ENCODE measurements around the gene MAPK13.

Gene MAPK13

GRCh38 chr6:36142971-36143838 is 12.9 kb downstream of the MAPK13 start:
- no peaks in the 10 kb centered on the region for H3K4me1 ChIP-seq (ENCODE audit: low read depth, poor library complexity, severe bottlenecking)

GRCh38 chr6:36145495-36145894 is 15.2 kb downstream of the MAPK13 start:
- TF ChIP-seq CTCF (conservative IDR thresholded peaks at IDR 0.05; ENCODE audit: low read depth, low read length): no peak
- H3K79me2 ChIP-seq (ENCODE audit: insufficient read depth, low read depth): no peaks in the 10 kb centered on the region
- H4K20me1 ChIP-seq (ENCODE audit: insufficient read depth): no peaks in the 10 kb centered on the region
- H2AFZ ChIP-seq (ENCODE audit: low read depth): no peak overlapping the region
- H3K9ac ChIP-seq: no peak overlapping the region
- H3K4me2 ChIP-seq: no peak overlapping the region
- no peaks in the 10 kb centered on the region for H3K27me3 ChIP-seq (ENCODE audit: insufficient read depth, low read depth)
- H3K36me3 ChIP-seq (ENCODE audit: insufficient read depth): no peaks in the 10 kb centered on the region
- no peak overlapping the region for H3K27ac ChIP-seq
- no peaks in the 10 kb centered on the region for H3K4me1 ChIP-seq (ENCODE audit: low read depth, poor library complexity, severe bottlenecking)
- H3K4me3 ChIP-seq (IDR thresholded peaks at IDR 0.05; ENCODE audit: insufficient read depth, low read depth, low read length): no peak overlapping the region

More at GRCh38 chr6:36142971-36143838, 12.9 kb downstream of the MAPK13 start:
- H3K36me3 ChIP-seq (ENCODE audit: insufficient read depth): no peaks in the 10 kb centered on the region
- H3K4me2 ChIP-seq: no peak overlapping the region
- no peaks in the 10 kb centered on the region for H3K79me2 ChIP-seq (ENCODE audit: insufficient read depth, low read depth)
- H2AFZ ChIP-seq (ENCODE audit: low read depth): no peak overlapping the region
- H3K27ac ChIP-seq: no peak overlapping the region
- no peaks in the 10 kb centered on the region for H4K20me1 ChIP-seq (ENCODE audit: insufficient read depth)
- no peaks in the 10 kb centered on the region for H3K27me3 ChIP-seq (ENCODE audit: insufficient read depth, low read depth)
- TF ChIP-seq CTCF (conservative IDR thresholded peaks at IDR 0.05; ENCODE audit: low read depth, low read length): no peak
- H3K9ac ChIP-seq: no peak overlapping the region
- H3K4me3 ChIP-seq (IDR thresholded peaks at IDR 0.05; ENCODE audit: insufficient read depth, low read depth, low read length): no peak overlapping the region

GRCh38 chr6:36147294-36147693 is 17.0 kb downstream of the MAPK13 start:
- Histone ChIP-seq H4K20me1 (ENCODE audit: insufficient read depth) (no peaks in the 10 kb centered on the region), H3K4me2 (no peak overlapping the region), H3K27ac (no peak overlapping the region), H2AFZ (ENCODE audit: low read depth) (no peak overlapping the region), H3K79me2 (ENCODE audit: insufficient read depth, low read depth) (no peaks in the 10 kb centered on the region), H3K4me3 (IDR thresholded peaks at IDR 0.05; ENCODE audit: insufficient read depth, low read depth, low read length) (no peak overlapping the region), H3K27me3 (ENCODE audit: insufficient read depth, low read depth) (no peaks in the 10 kb centered on the region), H3K36me3 (ENCODE audit: insufficient read depth) (no peaks in the 10 kb centered on the region), H3K4me1 (ENCODE audit: low read depth, poor library complexity, severe bottlenecking) (no peaks in the 10 kb centered on the region), H3K9ac (no peak overlapping the region)
- no peak for TF ChIP-seq CTCF (conservative IDR thresholded peaks at IDR 0.05; ENCODE audit: low read depth, low read length)

DNA sequence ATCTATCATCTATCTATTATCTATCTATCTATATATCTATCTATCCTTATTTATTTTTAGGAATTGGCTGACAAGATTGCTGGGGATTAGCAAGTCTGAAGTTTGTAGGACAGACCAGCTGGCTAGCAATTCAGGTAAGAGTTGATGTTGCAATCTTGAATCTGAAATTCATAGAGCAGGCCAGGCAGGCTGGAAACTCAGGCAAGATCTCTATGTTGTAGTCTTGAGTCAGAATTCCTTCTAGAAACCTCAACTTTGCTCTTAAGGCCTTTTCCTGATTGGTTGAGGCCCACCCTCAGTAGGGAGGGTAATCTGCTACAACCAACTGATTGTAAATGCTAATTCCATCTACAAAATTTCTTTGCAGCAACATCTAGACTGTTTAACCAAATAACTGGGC is 19.2 kb downstream of the MAPK13 start:
- Histone ChIP-seq H2AFZ (ENCODE audit: low read depth) (no peak overlapping the region), H3K4me2 (no peak overlapping the region), H3K9ac (no peak overlapping the region), H3K36me3 (ENCODE audit: insufficient read depth) (no peaks in the 10 kb centered on the region), H3K27me3 (ENCODE audit: insufficient read depth, low read depth) (no peaks in the 10 kb centered on the region), H4K20me1 (ENCODE audit: insufficient read depth) (no peaks in the 10 kb centered on the region), H3K79me2 (ENCODE audit: insufficient read depth, low read depth) (no peaks in the 10 kb centered on the region), H3K4me1 (ENCODE audit: low read depth, poor library complexity, severe bottlenecking) (no peaks in the 10 kb centered on the region), H3K4me3 (IDR thresholded peaks at IDR 0.05; ENCODE audit: insufficient read depth, low read depth, low read length) (no peak overlapping the region), H3K27ac (no peak overlapping the region)
- no peak for TF ChIP-seq CTCF (conservative IDR thresholded peaks at IDR 0.05; ENCODE audit: low read depth, low read length)
